Heart left ventricle (tissue), 16 donors: Measurements from ENCODE around the gene GJB5. TPM values are rescaled to one million over a fixed set of nuclear protein-coding genes. Genes with fewer than 3 reads are reported as not detected.
"Not testable (repeated sequence)": the region's sequence is repeated elsewhere in the genome, so short reads cannot be mapped to it uniquely, and the experiment has no call there.

Experiments
- ATAC-seq, 4 donors: fragments of 200-7000 bp; cut with Tn5 transposase; one replicate each; pipeline ENCODE4 v1.9.1; 2020 to 2022; ENCODE audit warnings: moderate library complexity in 4 of 4, mild to moderate bottlenecking in 3 of 4, moderate number of reproducible peaks in 1 of 4
- DNase-seq, 5 donors: peaks; one replicate each; pipeline ENCODE4 v3.0.0-alpha.2; 2020
- H3K27ac ChIP-seq, 12 donors: fragments of 200-600 bp; sonication (generic) in 4 of 12; one replicate each; pipeline versions ENCODE4 v1.5.0 to v1.8.0; 2016 to 2022; ENCODE audit warnings: mild to moderate bottlenecking in 2 of 12
- H3K27me3 ChIP-seq, 9 donors: fragments of 200-600 bp; sonication (generic) in 2 of 9; one replicate each; pipeline versions ENCODE4 v1.5.1 to v1.8.0; 2016 to 2022; ENCODE audit warnings: mild to moderate bottlenecking in 3 of 9
- H3K36me3 ChIP-seq, 9 donors: fragments of 200-600 bp; sonication (generic) in 2 of 9; one replicate each; pipeline versions ENCODE4 v1.5.0 to v1.8.0; 2018 to 2022; ENCODE audit warnings: mild to moderate bottlenecking in 2 of 9
- H3K4me1 ChIP-seq, 12 donors: fragments of 200-600 bp; sonication (generic) in 4 of 12; one replicate each; pipeline versions ENCODE4 v1.5.0 to v1.8.0; 2016 to 2022; ENCODE audit warnings: mild to moderate bottlenecking in 3 of 12
- H3K4me3 ChIP-seq, 12 donors: fragments of 200-600 bp; sonication (generic) in 4 of 12; one replicate each; pipeline versions ENCODE4 v1.5.0 to v1.8.0; 2017 to 2022; ENCODE audit warnings: mild to moderate bottlenecking in 9 of 12, moderate library complexity in 4 of 12
- H3K9me3 ChIP-seq, 12 donors: fragments of 200-600 bp; sonication (generic) in 4 of 12; one replicate each; pipeline versions ENCODE4 v1.5.0 to v1.8.0; 2016 to 2022; ENCODE audit warnings: mild to moderate bottlenecking in 1 of 12
- CTCF ChIP-seq, 12 donors: fragments of 200-600 bp; sonication (generic) in 4 of 12; IDR thresholded peaks; one replicate each; pipeline versions ENCODE4 v1.5.0 to v1.8.0; 2018 to 2022; ENCODE audit warnings: antibody characterized with exemption in 12 of 12, mild to moderate bottlenecking in 5 of 12
- POLR2A ChIP-seq, 2 donors: fragments of 450-650 bp; IDR thresholded peaks; one replicate each; pipeline ENCODE4 v1.6.1; 2017; ENCODE audit warnings: antibody characterized with exemption in 2 of 2, mild to moderate bottlenecking in 2 of 2, moderate library complexity in 2 of 2
- WGBS, 4 donors: extraction: QIAGEN DNeasy Blood & Tissue Kit in 2 of 4; methylation state at CpG; one replicate each; pipeline versions ENCODE4 v1.1.5 to v1.1.7; 2013 to 2018; 5-methylcytosine and 5-hydroxymethylcytosine counted together
- intact Hi-C, 10 donors: fragments of 100-400 bp; cut with DNase I; formaldehyde crosslinking; loops; one replicate each; pipeline versions ENCODE4 v1.11.1 to v1.14.2; 2022
- polyA plus RNA-seq, 2 donors: library from polyadenylated mRNA; stranded (reverse); fragments of 200-250 nt; gene quantifications; one replicate each; pipeline ENCODE4 v1.2.3, GENCODE V29; 2013
- total RNA-seq, 9 donors: library from RNA; depleted of rRNA in 2 of 9; stranded (reverse); fragments of >200 nt in 2 of 9; fragmentation: NEBNext Ultra II Directional in 3 of 9; extraction: Animal tissue kit (Norgen Biotek cat#: 25700) in 3 of 9; gene quantifications; one replicate each; pipeline versions ENCODE4 v1.1.0 to v1.2.4, GENCODE V29; 2016 to 2023
- donor health status: ischemic (EF 13 %, LVEDD 7.1; RV severe dilation, severe dysfunction).
- donor health status: healthy with polysubstance abuse.
- donor health status: DM: no; HTN: yes; CAD: no.
- donor health status: DM: no; HTN: no; CAD: no.
- donor health status: ischemic (EF 25% LVEDD 6.9; RV normal size, moderate dysfunction).
- donor health status: ischemic (EF 25% LVEDD 5.7; RV mildly dilated, moderate dysfunction).
- donor health status: healthy.
- donor health status: DM: yes; HTN: yes; CAD: no.
- donor health status: ischemic (EF 35%, LVEDD 5.7; RV mildly dilated, moderate dysfunction).
- donor health status: nonischemic (EF 11% LVEDD 7.7; RV severe dilation, severe dysfunction).
- donor health status: DM: yes; HTN: yes; CAD: no.
- donor health status: PGD.
- donor health status: ischemic (EF 29% LVEDD 5.4; RV normal size, mild dysfunction).
- donor health status: nonischemic (EF 23%, LVEDD 6.1; RV moderate dilation, normal function).

GJB5 gene
- total and polyA plus RNA-seq, 11 donors, result not detected

- intact Hi-C loops, result no loop called here
- Histone ChIP-seq H3K9me3 (no peaks in the 10 kb centered on the region), H3K27ac (no peak overlapping the region), H3K27me3 (peaks cover 0 to 20% (median 0%) of the 10 kb centered on the region in 9 donors), H3K4me1 (no peaks in the 10 kb centered on the region), H3K4me3 (no peak overlapping the region), H3K36me3 (no peaks in the 10 kb centered on the region)
- ATAC-seq (no peak), DNase-seq (no peak)
- 67 to 72% (median 70%) methylated on average over 5 of the region's 5 CpGs for WGBS, 4 donors
- TF ChIP-seq CTCF (IDR thresholded peaks at IDR 0.05) (no peak), POLR2A (IDR thresholded peaks at IDR 0.05) (no peak)
These were observed 16.2 kb downstream of the GJB5 start for GRCh38 chr1:34770891-34771504.

GRCh38 chr1:34771573-34772371 lies 16.9 kb downstream of the GJB5 start:
- Histone ChIP-seq H3K36me3 (no peaks in the 10 kb centered on the region), H3K27ac (no peak overlapping the region), H3K9me3 (no peaks in the 10 kb centered on the region), H3K4me3 (no peak overlapping the region), H3K4me1 (no peaks in the 10 kb centered on the region), H3K27me3 (peaks cover 0 to 28% (median 6%) of the 10 kb centered on the region in 9 donors)
- intact Hi-C loops, result no loop called here
- DNase-seq, result no peak
- 85 to 88% (median 87%) methylated on average over 16 of the region's 16 CpGs for WGBS, 4 donors
- no peak for ATAC-seq
- TF ChIP-seq POLR2A (IDR thresholded peaks at IDR 0.05) (no peak), CTCF (IDR thresholded peaks at IDR 0.05) (no peak)

- H3K9me3 ChIP-seq, H3K4me3 ChIP-seq, ATAC-seq, DNase-seq, intact Hi-C loops, H3K27ac ChIP-seq, H3K36me3 ChIP-seq, H3K4me1 ChIP-seq: not testable (repeated sequence)
- peaks cover 0 to 28% (median 5%) of the 10 kb centered on the region in 9 donors for H3K27me3 ChIP-seq
- WGBS, 4 donors, result 80 to 98% (median 90%) methylated on average over 4 of the region's 4 CpGs
These were observed 18.3 kb downstream of the GJB5 start for GRCh38 chr1:34773114-34773513.

- intact Hi-C loops, result no loop called here
- TF ChIP-seq POLR2A (IDR thresholded peaks at IDR 0.05) (no peak), CTCF (IDR thresholded peaks at IDR 0.05) (no peak)
- WGBS, 4 donors, result 40 to 59% (median 47%) methylated on average over 8 of the region's 8 CpGs
- no peaks in the 10 kb centered on the region for H3K36me3 ChIP-seq
- H3K4me3 ChIP-seq, result no peak overlapping the region
- peaks cover 0 to 45% (median 10%) of the 10 kb centered on the region in 9 donors for H3K27me3 ChIP-seq
- H3K4me1 ChIP-seq, result no peaks in the 10 kb centered on the region
- H3K27ac ChIP-seq, result no peak overlapping the region
- H3K9me3 ChIP-seq, result no peaks in the 10 kb centered on the region
- DNase-seq (no peak), ATAC-seq (no peak)
These were observed 20.1 kb downstream of the GJB5 start for GRCh38 chr1:34774957-34775356.
